ENCODE data around the gene TAB3.
"Not testable (repeated sequence)": the region's sequence is repeated elsewhere in the genome, so short reads cannot be mapped to it uniquely, and the experiment has no call there.

Gene TAB3

GRCh38 chrX:30814978-30815377 lies 74.1 kb downstream of the TAB3 start:
- no peak for DNase-seq (ENCODE audit: low spot score)

DNA sequence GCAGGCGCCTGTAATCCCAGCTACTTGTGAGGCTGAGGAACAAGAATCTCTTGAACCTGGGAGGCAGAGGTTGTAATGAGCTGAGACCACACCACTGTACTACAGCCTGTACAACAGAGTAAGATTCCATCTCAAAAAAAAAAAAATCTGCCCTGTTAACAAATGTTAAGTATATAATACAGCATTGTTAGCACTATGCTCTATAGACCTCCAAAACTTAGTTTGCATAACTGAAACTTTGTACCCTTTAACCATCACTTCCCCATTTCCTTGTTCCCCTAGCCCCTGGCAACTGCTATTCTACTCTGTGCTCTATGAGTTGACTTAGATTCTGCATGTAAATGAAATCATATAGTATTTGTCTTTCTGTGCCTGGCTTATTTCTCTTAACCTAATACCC lies 76.7 kb downstream of the TAB3 start:
- no peak for DNase-seq (ENCODE audit: low spot score)

DNA sequence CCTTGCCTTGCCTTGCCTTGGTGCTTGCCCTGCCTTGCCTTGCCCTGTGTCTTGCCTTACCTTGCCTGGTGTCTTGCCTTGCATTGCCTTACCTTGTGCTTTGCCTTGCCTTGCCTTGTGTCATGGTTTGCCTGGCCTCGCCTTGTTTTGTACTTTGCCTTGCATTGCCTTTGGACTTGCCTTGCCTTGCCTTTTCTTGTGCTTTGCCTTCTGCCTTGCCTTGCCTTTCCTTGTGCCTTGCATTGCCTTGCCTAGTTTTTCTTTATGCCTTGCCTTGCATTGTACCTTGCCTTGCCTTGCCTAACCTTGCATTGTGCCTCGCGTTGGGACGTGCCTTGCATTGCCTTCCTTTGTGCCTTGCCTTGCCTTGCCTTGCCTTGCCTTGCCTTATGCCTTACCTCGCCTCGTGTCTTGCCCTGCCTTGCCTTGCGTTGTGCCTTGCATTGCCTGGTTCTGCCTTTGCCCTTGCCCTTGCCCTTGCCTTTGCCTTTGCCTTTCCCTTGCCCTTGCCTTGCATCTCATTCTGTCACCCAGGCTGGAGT lies 82.8 kb downstream of the TAB3 start:
- DNase-seq (ENCODE audit: low spot score) = no peak

- no peak for DNase-seq (ENCODE audit: low spot score)
Measured at GRCh38 chrX:30804462-30804861, 84.6 kb downstream of the TAB3 start.

DNA sequence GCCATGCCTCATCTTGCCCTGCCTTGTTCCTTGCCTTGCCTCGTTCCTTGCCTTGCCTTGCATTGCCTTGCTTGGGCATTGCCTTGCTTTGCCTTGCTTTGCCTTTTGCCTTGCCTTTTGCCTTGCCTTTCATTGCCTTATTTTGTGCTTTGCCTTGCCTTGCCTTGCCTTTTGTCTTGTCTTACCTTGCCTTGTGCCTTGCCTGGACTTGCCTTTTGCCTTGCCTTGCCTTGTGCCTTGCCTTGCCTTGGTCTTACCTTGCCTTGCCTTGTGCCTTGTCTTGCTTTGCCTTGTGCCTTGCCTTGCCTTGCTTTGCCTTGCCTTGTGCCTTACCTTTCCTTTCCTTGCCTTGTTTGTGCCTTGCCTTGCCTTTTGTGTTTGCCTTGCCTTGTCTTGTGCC lies 88.2 kb downstream of the TAB3 start:
- no peak for DNase-seq (ENCODE audit: low spot score)

- no peak for DNase-seq (ENCODE audit: low spot score)
Measured at GRCh38 chrX:30799327-30799726, 89.7 kb downstream of the TAB3 start.

GRCh38 chrX:30798810-30799209 lies 90.2 kb downstream of the TAB3 start:
- DNase-seq (ENCODE audit: low spot score) = no peak

DNA sequence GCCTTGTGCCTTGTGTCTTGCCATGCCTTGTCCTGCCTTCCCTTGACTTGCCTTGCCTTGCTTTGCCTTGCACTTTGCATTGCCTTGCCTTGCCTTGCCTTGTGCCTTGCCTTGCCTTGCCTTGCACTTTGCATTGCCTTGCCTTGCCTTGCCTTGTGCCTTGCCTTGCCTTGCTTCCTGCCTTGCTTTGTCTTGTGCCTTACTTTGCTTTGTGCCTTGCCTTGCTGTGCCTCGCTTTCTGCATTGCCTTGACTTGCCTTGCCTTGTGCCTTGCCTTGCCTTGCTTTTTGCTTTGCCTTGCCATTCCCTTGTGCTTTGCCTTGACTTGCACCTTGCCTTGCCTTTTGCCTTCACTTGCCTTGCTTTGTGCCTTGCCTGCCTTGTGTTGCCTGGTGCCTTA lies 91.8 kb downstream of the TAB3 start:
- not testable (repeated sequence) for DNase-seq (ENCODE audit: low spot score)

DNA sequence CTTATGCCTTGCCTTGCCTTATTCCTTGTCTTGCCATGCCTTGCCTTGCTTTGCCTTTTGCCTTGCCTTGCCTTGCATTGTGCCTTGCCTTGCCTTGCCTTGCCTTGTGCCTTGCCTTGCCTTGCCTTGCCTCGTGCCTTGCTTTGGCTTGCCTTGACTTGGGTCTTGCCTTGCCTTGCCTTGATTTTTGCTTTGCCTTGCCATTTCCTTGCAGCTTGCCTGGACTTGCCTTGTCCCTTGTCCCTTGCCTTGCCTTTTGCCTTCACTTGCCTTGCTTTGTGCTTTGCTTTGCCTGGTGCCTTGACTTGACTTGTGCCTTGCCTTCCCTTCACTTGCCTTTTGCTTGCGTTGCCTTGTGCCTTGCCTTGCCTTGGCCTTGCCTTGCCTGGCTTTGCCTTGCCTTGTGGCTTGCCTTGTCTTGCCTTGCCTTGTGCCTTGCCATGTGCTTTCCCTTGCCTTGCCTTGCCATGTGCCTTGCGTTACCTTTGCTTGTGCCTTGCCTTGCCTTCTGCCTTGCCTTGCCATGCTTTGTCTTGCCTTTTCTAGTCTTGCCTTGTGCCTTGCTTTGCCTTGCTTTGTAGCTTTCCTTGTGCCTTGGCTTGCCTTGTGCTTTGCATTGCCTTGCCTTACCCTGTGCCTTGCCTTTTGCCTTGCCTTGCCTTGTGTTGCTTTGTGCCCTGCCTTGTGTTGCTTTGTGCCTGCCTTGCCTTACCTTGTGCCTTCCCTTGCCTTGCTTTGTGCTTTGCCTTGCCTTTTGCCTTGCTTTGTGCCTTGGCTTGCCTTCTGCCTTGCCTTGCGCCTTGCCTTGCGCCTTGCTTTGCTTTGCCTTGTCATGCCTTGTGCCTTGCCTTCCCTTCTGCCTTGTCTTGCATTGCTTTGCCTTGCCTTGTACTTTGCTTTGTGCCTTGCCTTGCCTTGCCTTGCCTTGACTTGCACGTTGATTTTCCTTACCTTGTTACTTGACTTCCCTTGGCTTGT lies 92.8 kb downstream of the TAB3 start:
- no peak for DNase-seq (ENCODE audit: low spot score)

DNA sequence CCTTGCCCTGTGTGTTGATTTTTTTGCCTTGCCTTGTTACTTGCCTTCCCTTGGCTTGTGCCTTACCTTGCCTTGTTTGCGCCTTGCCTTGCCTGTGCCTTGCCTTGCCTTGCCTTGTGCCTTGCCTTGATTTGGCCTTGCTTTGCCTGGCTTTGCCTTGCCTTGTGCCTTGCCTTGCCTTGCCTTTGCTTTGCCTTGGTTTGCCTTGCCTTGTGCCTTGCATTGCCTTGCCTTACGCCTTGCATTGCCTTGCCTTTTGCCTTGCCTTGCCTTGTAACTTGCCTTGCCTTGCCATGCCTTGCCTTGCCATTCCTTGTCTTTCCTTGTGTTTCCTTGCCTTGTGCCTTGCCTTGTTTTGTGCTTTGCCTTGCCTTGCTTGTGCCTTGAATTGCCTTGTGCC lies 94.6 kb downstream of the TAB3 start:
- DNase-seq (ENCODE audit: low spot score) = no peak

- no peak for DNase-seq (ENCODE audit: low spot score)
Measured at GRCh38 chrX:30793767-30794103, 95.3 kb downstream of the TAB3 start.

- no peak for DNase-seq (ENCODE audit: low spot score)
Measured at GRCh38 chrX:30793075-30793766, 95.8 kb downstream of the TAB3 start.

DNA sequence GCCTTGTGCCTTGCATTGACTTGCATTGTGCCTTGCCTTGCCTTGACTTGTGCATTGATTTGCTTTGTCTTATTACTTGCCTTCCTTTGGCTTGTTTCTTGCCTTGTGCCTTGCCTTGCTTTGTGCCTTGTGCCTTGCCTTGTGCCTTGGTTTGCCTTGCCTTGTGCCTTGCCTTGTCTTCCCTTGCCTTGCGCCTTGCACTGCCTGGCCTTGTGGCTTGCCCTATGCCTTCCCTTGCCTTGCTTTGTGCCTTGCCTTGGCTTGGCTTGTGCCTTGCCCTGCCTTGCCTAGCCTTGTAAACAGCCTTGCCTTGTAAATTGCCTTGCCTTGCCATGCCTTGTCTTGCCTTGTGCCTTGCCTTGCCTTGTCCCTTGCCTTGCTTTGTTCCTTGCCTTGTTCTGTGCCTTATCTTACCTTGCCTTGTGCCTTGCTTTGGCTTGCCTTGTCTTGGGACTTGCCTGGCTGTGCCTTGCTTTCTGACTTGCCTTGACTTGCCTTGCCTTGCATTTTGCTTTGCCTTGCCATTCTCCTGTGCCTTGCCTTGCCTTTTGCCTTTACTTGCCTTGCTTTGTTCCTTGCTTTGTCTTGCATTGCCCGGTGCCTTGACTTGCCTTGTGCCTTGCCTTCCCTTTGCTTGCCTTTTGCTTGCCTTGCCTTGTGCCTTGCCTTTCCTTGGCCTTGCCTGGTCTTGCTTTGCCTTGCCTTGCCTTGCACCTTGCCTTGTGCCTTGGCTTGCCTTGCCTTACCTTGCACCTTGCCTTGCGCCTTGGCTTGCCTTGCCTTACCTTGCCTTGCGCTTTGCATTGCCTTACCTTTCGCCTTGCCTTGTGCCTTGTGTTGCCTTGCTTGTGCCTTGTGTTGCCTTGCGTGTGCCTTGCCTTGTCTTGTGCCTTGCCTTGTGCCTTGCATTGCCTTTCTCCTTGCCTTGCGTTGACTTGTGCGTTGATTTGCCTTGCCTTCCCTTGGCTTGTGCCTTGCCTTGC lies 97.5 kb downstream of the TAB3 start:
- DNase-seq (ENCODE audit: low spot score) = no peak

DNA sequence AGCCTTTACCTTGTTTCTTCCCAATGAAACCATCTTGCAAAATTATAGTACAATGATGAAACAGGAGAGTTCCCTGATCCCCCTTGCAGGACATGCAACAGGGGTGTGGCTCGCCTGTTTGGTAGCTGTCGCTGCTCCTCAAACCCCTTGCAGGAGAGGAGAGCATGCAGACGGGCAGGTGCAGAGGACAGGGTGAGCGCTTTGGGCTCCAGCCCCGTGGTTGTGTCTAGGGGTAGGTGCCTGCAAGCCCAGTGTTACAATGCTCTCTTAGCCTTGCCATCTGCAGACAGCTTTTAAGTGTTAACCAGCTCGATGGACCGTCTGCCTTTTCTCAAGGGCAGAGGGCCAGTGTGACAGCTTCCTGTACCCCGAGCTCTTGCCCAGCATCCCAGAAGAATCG lies 102.0 kb downstream of the TAB3 start:
- no peak for DNase-seq (ENCODE audit: low spot score)

DNA sequence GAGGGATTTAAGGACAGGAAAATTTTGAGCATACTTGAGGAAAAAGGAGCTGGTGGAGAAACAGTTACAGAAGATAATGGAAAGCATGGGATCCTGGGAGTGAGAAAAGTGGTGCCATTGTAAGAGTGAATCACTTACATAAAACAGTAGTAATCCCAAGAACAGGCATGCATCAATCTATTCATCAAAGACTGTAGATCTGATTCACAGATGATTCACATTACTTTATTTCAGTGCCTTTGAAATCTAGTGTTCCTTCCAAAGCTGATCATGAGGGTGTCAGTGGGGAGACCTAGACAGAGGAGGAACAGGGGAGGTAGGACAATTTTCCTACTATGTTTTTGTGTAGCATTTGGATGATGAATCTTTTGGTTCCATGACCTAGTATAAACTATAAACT lies 102.7 kb downstream of the TAB3 start:
- no peak for DNase-seq (ENCODE audit: low spot score)

DNA sequence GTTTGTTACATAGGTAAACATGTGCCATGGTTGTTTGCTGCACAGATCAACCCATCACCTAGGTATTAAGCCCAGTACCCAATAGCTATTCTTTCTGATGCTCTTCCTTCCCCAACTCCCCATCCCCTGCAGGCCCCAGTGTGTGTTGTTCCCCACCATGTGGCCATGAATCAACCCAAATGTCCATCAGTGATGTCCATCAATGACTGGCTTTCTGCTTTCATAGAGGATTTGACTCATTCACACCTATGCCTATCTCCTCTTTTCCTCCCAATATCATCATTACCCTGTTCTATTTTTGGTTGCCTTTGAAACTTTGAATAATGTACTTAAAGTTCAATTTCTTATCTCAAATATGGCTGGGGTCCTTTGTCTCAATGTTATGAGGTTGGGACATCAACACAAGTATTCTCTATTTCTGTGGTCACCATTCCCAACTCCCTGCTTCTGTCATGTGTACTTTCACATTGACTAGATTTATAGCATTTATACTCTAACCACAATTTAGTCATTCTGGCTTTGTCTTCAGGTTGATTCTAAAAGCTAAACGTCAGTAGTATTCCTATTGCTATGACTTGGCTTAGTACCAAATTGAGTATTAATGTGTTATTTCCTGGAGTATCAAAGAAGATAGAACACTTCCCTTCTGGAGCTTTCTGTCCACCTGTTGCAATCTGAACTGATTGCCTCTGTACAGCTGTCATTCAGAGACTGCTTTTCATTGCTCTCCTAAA lies 107.2 kb downstream of the TAB3 start:
- no peak for DNase-seq (ENCODE audit: low spot score)

- DNase-seq (ENCODE audit: low spot score) = no peak
Measured at GRCh38 chrX:30779453-30780030, 109.5 kb downstream of the TAB3 start.

- no peak for DNase-seq (ENCODE audit: low spot score)
Measured at GRCh38 chrX:30777575-30777974, 111.5 kb downstream of the TAB3 start.

All from hematopoietic multipotent progenitor cell treated with erythropoietin and hydrocortisone succinate and interleukin-3 and kit ligand, for 17 days (in vitro differentiated cells).